Measurements from ENCODE around the gene CBX1.
A peak's percentile ranks its signal among the peaks of the same experiment; 100 is the strongest.

Gene CBX1

DNA sequence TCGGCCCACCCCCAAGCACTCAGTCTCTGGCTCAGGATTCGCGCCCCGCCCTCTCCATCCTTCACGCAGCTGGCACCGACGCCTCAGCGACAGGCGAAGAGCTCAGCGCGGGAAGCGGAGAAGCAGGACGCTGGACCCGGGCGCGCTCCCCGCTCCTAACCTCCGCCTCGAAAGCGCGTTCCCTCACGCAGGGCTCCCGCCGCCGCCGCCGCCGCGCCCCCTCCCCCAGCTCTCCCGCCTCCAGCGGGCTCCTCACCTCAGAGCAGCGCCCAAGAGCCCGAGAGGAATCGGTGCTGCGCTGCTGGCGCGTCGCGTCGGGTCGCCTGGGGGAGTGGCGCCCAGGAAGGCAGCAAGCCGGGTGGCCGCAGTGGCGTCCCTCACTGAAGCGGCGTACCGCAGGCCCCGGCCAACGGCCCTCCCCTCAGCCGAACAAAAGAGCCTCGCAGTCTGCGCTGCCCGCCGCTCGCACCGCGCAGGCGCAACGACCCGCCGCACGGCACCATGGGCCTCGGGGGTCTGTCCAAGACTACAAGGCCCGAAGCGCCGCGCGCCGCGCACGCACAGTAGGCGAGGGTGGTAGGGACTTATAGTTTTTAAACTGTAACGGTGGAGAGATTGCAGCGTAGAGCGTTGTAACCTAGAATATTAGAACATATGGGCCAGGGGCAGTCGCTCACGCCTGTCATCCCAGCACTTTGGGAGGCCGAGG is at the start of gene CBX1:
Gene CBX1, minus strand, starts transcription at position 467 of the 709 bp plus-strand sequence. CDS start 24,474 bp downstream, outside the sequence.
- DNase-seq = peak; percentile 83 to 90

DNA sequence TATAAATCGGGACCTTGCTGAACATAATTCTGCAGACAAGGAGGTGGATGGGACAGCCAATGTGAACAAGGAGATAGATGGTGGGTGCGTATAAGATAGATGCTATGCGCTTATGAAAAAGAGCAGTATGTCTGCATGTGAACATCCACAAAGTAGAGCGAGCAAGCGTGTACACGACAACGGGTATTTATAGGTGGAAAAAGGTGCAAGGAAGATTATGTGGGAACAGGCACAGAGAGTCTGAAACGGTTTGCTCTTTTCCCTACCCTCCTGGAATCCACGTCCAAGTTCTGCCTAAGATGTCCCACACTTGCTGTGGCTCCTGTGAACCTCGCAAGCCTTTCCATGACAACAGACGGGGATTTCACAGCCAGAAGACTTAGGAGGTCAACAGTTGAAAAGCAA is 49.3 kb upstream of the CBX1 start:
- no peak for DNase-seq

DNA sequence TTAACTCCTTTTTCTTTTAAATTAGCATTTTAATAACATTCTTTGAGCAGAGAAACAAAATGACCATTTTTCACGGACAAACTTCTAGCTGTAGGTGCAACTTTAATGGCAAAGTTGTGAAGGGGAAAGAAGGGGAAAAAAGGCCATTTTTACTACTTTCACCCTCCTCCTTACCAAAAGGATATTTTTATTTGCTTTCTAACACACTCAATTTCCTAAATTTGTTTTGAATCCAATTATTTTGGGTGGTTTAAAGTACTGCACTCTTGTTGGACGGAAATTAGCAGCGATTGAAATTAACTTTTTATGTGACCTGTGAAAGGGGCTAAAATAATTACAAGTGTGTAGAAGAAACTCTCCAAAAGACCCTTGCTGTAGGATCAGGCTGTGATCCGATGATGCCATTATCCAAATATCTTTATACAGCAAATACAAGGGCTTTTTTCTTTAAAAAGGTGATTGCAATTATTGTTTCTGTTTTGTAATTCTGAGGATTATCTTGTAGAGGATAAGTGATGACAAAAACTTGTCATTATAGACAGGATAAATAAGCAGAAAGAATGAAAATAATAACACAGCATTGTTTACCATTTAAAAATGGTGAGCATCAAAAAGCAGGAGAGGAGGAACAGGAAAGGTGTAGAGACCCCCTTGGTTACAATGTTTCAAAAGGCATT is 48.6 kb upstream of the CBX1 start:
- no peak for DNase-seq

DNA sequence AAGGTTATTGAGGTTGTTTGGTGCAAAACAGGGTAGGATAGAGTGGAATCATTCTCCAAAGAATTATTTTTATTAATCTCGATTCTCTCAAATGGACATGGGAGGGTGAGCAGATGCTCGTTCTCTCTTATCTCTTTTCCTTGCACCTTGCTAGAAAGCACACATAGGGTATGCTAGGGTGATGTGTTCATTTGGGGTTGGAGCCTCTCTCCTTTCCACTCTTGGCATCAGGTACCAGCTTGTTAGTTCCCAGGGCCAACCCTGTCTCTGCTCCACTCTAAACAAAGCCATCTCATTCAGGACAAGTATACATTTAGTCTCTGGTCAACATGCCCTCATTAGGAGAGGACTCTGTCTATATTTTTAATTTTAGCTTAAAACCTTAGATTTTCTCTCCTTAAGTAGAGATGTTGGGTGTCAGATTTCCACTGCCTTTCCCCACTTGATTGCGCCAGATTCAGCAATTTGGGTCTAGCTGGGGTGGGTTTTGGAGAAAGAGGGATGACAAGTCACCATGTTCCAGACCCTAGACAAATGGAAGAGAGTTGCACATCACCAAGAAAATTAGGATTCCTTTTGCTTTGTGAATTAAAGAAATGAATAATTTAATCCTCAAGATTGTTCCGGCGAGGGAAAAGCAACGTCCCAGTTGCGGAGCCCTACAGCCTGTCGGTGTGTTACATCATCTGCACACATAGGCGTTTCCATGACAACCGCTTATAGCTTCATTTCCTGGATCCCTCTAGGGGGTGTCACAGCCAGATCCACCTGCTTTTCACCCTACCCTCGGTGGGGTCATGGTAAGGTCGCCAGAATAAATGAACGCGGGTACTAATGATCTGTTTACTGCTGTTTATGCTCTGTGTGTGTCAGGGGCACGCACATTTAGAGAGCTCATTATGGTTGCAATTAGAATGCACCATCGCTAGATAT is 47.8 kb upstream of the CBX1 start:
- no peak for DNase-seq

DNA sequence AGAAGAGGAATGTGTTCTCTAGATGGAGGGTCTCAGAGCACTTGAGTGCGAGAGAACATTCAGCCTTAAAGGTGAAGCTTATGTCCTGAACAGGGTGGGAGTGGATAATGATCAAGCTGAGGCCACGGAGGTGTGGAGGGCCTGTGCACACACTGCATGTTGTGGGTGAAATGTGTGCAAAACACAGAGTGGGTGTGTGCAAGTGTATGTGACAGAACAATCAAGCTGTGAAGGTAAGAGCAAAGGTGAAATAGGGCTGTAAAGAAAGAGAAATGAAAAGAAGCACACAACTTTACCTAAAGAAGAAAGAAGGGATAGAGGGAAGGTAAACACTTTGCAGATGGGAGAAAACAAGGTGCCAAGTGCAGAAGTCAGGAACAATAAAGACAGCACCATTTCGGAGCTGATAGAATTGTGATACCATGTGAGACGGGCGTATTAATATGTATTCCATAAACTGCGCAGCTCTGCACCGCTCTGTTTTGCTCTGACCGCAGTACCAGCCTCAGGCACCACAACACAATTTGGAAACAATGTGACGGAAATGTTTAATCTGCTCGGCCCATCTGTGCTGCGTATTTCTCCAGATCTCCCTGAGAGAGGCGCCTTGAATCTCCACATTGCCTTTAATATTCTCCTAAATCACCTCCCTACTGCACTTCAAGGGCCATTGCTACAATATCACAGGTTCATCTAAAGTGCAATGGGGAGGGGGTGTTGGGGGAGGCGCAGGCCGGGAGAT is 46.9 kb upstream of the CBX1 start:
- DNase-seq = no peak

DNA sequence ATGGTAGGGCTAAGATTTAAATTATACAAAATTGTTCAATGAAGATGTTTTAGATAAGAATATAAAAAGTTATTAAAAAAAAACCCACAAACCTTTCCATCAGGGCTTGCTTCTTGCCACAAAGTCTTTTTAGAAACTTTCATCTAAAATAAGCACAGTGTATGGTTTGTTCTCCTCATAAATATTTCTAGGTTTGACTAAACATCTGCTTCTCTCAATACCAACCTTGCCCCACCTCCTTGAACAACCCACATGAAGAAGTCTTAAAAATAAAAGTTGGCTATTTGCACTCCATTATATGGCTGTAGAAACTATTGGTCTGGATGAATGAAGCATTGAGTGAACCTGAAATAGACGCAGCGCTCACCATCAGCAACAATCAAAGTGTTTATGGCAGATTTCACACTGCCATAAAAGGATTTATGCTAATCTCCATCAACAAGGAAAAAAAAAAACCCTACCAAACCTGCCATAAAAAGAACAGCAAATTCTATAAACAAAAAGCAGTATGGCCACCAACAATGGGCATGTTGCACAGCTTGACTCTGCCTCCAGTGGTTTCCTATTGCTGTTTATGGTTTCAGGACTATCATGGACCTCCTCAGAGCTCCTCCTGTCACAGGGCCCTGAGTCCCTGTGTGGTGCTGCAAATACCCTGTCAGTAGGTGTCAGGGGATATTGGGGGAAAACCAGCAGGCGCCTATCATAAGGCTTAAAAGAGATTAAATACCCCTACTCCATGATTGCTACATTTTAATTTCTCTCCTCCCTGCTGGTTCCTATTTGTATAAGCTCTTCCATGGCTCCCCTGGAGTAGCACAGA is 43.9 kb upstream of the CBX1 start:
- no peak for DNase-seq

DNA sequence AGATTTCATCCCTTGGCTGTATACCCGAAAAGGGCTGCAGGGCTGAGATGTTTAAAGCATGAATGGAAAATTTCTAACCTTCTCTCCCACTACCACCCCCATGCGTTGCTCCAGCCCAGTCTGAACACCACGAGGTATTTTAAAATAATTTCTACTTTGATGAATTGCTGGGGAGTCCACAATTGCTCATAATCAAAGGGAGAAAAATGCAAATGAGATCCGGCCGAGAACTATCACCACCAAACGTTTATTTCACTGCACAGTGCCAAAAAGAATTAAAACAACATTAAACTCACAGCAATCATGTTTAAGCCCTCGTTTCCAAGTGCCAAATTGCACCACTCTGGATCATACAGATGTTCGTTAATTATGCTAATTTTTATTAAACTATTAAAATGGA is 43.0 kb upstream of the CBX1 start:
- DNase-seq = no peak

DNA sequence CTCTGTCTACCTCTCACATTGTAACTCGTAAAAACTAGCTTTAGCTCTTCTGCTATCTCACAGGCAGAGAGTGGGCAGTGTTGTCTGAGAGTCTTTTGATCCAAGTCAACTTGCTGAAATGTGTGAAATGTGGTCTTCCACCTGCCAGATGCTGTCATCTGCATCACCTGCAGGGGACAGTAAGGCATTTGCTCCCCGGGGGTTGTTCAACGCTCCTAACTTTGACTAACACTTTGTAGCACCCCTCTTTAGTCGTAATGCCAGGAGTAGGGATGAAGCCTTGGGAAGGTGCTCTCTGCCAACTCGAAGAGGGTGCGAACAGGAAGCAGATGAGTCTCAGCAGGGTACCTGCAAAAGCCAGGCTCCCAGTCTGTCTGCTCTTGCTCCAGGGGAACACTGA is 42.4 kb upstream of the CBX1 start:
- DNase-seq = no peak

DNA sequence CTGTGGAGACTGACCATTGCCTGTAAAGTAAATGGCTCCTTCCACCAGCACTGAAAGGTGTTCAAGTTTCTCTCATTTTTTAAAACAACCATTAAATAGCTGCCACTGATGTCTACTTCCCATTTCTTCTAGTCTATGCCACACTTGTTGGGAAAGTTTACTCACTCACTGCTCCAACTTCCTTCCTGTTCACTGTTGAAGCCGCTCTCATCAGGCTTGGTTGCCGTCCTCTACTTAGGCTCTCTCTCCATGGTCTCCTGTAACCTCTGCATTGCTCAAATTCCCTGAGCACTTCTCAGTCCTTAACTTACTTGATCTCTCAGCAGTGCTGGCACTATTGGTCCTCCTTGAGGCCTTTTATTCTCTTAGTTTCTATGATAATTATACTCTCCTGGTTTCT is 38.7 kb upstream of the CBX1 start:
- DNase-seq = peak; percentile 49 to 54

DNA sequence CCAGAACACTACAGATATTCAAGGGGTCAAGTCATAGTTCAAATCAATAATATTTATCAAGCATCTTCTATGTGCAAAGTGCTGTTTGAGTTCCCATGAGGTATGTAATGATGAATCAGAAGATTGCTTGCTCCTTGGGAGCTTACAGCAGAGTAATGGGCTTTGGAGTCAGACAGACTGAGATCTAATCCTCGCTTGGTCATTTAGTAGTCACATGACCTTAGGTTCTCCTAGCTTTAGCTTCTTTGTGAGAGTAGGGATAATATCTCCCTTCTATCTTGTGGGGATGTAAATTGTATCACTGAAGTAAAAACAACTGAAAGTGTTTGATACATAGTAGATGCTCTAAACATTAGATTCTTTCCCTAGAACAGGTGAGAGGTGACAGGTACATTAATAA is 36.4 kb upstream of the CBX1 start:
- no peak for DNase-seq

DNA sequence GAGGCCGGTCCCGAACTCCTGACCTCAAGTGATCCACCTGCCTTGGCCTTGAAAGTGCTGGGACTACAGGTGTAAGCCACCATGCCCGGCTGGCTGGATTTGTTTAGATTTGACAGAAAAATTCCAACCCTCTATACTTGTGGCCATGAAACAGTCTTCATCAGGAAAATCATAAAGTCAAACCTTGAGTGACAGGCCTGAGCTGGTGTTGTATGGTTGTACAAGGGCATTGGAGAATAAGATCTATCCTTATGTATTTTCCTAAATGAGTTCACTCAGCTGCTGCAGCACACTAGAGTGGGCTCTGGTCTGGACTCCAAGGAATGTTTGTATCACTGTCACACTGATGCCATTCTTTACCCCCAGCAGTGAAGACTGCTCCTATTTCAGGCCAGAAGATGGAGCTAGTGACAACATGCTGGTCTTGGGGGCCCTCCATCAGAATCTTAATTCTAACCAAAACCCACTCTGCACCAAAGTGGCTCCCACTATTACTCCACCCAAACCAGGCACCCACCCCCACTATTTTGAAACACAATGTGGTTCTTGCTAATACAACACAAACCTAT is 33.7 kb upstream of the CBX1 start:
- no peak for DNase-seq

DNA sequence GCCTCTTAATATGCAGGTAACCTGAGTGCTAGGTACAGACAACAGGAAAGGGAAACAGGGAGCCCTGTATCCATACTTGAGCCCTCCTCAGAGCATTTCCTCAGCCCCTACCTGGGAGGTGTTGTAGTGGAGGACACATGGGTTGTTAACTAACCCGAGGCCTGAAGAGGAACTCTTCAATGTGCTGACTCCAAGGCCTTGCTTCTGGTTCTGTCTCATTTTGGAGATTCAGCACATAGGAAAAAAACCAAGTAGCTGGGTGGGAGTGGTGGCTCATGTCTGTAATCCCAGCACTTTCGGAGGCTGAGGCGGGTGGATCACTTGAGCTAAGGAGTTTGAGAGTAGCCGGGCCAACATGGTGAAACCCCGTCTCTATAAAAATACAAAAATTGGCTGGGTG is 31.1 kb upstream of the CBX1 start:
- no peak for DNase-seq

DNA sequence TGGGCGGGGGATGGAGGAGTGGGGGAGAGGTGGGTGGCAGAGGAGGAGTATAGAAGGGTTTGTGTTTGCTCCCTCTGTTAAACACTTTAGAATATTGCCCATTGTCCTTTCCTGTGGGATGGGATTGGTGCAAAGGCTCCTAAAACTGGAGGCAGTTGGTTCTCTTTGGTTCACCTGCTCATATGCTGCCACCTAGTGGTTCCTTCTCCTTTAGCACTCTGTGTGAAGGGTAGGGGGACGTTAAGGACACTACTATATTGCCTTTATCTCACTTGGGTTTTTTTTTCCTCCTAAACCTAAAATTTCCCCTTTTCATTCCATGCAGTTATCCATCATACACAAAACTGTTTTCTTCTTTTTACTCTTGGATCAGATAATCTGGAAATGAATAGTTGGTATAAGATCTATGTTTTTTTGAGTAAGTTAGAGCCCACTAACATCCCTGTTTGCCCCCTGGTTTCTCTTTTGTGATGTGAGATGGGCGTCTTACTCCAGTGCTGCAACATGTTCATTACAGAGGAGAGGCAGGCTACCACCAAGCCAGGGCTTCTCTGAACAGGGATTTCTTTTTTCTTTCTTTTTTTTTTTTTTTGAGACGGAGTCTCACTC is 30.0 kb upstream of the CBX1 start:
- DNase-seq = peak; percentile 44 to 85

DNA sequence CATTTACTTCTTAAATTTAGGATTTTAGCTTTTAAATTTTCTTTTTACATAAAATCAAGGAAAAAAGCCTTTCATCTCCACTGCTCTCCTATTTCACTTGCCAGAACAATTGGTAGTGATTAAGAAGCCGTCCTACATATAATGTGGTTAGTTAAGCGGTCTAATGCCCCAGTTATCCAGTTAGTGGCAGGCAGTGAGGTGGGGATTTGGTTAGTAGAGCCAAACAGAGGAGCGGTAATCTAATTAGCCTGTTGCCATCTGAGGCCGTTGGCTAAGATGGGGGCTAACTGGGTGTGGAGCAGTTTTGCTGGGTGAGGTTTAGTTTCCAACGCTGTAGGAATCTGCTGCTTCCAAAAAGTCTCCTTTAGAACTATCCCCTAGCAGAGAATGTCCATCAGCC is 28.7 kb upstream of the CBX1 start:
- DNase-seq = no peak

DNA sequence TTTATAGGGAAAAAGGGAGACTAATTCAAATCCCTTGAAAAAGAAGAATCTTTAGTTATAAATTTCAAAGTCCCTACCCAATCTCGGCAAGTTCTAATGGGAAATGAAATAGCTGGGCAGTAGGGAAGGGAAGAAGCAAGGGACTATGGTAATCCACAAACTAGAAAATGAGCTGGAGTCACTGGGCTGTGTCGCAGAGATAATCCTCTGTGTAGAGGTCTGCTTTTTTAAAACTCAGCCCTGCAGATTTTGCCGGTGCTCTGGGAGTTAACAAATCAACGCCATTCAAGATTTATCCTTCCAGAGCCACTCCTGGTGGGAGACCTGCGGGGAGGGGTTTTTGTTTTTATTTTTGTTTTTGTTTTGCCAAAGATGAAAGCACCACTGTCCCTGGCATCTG is 27.1 kb upstream of the CBX1 start:
- no peak for DNase-seq

DNA sequence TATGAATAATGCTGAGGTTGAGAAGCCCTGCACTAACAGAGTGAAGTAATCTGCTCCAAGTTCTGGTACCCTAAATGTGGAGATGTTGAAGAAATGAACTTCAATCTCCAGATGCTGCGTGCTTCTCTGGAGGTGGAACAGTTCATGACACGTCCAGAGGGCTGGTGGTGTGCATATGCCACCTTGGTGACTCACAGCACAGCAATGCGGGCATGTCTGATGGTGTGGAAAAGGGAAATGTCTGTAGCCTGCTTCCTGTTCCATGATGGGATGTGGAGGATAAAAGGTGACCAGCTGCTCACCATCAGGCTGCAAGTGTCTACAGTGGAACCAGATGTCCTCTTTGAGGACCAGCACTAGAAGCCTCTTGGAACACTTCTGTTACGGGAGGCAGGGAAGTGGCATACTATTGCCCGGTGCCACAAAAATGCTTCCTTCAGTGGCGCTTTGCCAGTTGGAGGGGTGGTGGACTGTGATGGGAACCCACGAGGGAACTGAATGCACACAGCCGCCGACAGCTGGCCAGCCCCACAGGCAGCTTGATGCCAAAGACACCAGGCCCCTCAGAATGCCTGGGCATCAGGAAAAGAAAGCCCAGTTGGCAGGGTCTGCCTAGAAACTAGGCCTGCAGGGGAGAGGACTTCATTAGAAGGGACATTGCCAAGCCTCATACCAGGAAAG is 26.2 kb upstream of the CBX1 start:
- DNase-seq = no peak

DNA sequence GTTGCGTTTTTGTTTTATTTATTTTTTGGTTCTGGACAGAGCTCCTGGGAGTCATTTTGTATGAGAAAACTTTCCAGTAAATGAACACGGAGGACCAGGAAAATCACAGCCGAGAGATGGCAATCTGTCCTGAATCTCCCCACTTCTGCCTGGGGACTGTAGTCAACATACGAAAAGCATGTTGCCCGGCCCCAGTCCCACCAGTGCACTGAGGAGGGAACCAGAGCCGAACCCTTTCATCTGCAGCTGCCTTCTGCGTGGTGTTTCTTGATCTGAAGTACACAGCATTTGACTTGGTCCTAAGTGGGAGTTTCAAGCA is 25.2 kb upstream of the CBX1 start:
- DNase-seq = no peak

DNA sequence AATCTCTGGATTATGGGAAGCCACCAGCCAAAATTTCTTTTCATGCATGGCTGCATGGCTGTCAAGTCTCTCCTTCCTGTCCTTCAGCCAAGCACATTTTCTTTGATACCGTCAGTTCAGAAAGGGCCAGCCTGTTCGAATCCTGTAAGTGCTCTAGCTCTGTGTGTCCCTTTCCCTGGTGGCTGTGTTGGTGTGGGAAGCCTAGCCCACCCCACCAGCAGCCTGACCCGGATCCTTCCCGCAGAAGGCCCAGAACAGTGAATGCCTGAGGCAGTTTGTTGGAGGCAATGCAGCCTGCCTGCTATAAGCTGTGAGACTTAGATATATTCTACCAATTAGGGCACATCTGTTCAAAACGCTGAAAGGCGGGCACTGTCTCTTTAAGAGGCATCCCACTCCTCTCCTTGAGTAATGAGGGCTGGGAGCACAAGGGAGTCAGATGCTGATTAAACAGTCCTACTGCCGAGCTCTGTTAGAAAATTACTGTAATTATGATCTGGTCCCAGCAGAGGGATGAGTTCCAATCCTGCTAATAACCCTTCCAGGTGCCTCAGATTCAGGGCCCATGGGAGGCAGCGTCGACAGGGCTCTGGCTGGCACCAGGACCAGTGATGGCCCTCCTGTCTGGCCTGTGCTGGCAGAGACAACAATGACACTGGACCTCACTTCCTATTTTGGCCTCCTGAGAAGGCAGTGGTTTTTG is 24.7 kb upstream of the CBX1 start:
- DNase-seq = no peak

DNA sequence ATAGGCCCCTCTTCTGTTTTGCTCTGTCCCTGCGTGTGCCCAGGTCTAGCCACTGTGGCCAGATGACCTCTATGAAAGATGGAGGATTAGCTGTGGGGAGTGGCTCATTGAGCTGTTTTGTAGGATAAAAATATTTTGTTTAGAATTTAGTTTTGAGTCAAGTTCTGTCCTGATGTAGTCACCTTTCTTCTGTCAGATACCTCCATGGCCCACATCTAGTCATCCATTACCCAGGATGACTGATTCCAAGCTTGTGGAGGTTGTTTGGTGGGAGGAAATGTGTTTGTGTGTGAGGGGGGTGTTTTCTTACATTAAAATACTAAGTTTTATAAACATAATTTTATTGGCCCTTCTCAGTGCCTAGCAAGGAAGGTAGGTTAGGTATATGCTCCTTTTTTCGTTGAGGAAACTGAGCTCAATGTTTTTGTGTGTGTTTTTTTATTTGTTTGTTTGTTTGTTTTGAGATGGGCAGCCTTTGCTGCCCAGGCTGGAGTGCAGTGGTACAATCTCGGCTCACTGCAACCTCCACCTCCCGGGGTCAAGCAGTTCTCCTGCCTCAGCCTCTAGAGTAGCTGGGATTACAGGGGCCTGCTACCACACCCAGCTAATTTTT is 22.6 kb upstream of the CBX1 start:
- no peak for DNase-seq

DNA sequence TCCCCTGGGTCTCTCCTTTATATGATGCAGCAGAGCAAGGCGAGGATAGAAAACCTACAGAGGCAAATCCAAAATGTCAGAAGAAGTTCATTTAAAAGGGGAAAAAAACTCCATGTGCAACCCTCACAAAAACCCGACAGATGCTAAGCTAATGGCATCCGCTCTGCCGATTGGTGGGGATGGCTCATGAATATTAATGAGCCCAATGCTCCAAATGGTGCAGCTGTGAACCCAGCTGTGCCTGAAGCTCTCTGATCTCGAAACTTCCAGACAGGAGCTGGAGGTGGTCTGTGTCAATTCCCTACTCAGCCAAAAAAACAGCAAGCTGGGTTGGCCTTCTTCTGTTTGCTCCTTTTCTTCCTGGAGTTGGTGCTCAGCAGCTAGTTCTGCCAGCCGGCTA is 21.8 kb upstream of the CBX1 start:
- no peak for DNase-seq
